ENCODE data around the gene CAPN5.
A peak's percentile ranks its signal among the peaks of the same experiment; 100 is the strongest.

CAPN5 gene

DNA sequence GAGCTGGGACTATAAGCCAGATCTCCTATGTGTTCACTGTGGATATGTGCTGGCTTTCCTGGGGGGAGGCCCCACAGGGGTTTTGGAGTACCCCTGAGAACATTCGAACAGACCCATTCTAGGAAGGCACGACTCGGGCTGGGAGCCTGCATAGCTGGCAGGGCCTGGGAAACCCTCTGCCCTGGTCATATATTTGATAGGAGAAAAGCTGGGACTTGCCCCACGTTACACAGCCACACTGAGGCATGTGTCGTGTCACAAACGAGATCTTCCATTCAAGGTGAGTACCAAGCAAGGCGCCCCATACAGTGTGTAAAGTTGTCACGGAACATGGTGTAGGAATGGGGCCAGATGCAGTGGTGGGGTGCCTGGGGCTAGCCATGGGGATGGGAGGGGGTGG is 72.4 kb downstream of the CAPN5 start:
- DNase-seq, result no peak

DNA sequence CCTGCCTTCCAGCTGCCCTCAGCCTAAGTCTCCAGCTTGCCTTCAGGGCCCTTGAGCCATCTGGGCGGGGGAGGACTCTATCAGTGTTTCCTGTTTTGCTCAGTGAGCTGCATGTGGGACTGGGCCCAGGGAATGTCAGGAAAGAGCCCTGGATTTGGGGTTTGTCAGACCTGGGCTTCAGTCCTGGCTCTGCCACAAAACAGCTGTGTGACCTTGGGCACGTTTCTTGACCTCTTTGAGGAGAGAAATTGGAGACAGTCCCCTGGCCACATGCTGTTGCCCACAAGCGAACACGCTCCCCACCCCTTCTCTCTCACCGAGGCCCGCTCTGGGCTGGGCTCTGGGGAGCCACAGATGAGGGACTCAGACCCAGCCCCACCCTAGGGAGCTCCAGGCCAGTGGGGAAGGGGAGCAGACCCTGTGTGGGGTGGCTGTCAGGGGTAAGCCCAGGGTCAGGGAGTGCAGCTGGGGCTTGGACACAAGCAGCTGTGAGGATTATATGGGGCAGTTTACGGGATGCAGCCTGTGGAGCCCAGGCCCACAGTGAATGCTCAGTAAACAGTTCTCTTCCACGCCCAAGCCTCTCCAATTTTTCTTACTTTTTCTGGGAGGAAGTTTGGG is 73.6 kb downstream of the CAPN5 start:
- no peak for DNase-seq

DNA sequence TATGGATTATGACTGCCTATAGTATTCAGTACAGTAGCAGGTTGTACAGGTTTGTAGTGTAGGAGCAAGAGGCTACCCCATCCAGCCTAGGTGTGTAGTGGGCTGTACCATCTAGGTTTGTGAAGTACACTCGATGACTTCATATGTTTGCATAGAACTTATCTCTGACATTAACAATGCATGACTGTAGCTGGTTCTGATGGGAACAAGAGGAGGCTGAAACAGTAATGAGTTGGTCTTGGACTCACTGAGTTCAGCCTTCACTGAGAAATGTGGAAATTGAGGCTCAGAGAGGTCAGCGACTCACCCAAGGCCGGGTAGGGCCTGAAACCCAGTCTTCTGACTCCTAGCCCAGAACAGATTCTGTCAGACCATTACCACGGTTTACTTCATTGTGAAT is 74.3 kb downstream of the CAPN5 start:
- no peak for DNase-seq

DNA sequence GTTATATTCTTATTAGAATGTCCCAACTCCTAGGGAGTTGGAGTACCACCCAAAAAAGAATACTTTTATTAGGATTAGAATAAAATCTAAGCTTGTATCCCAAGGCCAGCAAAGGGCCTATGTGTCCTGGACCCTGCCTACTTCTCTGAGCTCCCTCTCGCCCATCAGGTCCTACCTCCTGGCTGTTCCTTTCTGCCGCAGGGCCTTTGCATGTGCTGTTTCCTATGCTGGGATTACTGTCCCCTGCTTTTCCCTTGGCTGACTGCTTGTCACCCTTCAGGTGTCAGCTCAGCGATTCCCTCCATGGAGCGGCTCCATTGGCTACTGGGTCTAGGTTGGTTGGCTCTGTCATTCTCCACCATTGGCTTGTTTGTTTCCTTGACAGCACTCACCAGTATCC is 74.7 kb downstream of the CAPN5 start:
- no peak for DNase-seq

DNA sequence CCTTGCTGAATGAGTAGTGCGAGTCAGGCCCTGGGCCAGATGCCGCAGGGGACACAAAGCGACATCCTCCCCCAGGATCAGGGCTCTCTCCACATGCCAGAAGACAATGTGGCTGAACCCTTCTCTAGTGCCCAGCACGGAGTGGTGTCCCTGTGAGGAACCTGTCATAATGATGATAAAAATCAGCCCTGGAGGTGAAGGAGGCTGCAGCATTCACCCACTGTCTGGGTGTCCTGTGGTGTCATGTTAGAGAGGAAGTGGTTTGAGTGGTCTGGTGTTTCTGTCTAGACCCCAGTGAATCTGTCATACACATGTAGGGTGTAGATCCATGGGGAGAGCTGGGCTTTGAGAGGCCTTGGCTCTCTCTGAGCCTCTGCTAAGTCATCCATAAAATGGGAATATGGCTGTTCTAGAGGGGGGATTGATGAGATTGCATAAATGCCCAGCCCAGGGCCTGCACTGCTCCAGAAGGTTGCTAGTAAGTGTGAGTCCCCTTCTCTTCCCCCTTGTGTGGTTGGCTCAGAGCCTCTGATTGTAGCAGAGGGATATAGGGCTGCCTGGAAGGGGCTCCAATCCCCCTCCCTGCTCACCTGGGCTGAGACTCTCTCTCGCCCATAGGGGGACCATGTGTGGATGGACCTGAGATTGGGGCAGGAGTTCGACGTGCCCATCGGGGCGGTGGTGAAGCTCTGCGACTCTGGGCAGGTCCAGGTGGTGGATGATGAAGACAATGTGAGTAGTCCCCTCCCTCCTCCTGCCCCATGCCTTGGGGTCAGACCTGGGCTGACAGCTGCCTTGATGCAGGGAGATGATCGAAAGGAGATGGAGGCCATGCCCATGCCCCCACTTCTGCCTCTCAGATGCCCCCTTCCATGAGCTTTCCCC is 75.6 kb downstream of the CAPN5 start:
- no peak for DNase-seq

DNA sequence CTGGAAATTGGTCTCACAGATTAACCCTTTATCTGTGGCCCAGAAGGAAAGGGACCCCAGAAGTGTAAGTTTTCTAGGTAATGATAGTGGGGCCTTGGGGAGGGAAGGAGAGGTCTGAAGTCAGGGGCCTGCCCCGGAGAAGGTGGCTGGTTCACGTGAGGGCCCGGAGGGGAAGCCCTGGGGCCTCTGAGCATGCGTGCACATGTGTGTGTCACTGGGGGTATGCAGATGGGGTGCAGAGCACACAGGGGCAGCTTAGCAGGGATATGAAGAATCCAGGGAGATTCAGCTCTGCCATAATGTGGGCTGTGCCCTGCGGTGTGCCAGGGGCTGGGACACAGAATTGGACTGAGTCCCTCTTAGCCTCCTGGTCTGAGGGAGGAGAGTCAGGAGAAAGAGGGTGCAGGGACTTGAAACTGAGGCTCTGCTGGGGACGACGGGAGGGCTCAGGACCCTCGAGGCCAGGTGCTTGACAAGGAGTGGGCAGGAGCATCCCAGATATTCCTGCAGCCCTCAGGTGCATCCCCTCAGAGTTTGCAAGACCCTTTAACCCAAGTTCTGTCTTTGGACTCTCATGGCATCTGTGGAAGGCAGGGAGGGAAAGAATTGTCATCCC is 76.7 kb downstream of the CAPN5 start:
- DNase-seq, result no peak

DNA sequence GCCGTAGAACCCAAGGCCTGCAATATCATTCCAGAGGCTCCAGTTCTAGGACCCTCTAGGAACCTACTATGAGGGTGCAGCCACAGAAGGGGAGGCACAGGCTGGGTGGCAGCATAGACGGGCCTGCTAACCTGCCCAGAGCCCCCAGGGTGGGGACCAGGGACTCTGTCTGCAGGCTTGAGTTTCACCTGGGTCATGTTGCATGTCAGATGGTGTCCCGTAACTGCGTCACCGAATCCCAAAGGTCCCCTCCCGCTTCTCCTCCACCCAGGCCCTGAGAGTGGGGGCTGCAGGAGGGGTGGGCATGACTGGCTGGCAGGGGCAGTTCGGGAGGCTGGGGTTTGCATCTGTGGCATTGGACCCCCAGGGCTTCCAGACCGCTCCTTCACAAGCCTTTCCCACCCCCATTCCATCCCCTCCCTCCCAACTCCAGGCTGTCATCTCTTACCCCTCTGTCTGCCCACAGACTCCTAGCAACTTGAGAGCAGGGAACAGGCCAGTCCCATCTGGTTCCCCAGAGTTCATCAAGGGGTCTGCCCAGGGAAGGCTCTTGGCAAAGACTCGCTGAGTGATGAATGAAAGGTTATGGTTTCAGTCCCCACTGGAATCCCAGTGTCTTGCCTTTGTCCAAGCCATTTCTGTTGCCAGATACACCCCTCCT is 77.6 kb downstream of the CAPN5 start:
- DNase-seq, result no peak

DNA sequence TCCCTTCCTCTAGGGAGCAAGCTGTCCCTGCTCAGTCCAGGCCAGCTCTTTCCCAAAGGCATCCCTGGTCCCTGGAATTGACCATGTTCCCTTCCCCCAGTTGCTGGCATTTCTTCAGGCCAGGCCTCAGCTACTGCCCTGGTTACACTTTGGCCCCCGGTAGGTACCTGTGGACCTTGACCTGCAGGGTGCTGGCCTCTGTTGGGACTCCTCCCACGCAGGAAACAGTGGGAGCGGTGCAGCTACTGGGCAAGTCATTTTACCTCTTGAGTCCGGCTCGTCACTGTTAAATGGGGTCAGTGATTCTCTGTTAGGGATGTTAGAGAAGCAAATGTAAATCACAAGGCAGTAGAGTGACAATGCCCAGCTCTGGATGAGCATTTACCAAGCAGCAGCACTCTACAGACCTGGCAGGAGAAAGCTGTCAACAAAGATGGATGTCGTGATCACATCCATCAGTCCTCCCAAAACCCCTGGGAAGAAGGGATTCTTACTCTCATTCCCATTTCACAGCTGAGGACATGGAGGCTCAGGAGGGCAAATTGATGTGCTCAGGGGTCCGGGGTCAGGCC is 78.2 kb downstream of the CAPN5 start:
- DNase-seq, result no peak

DNA sequence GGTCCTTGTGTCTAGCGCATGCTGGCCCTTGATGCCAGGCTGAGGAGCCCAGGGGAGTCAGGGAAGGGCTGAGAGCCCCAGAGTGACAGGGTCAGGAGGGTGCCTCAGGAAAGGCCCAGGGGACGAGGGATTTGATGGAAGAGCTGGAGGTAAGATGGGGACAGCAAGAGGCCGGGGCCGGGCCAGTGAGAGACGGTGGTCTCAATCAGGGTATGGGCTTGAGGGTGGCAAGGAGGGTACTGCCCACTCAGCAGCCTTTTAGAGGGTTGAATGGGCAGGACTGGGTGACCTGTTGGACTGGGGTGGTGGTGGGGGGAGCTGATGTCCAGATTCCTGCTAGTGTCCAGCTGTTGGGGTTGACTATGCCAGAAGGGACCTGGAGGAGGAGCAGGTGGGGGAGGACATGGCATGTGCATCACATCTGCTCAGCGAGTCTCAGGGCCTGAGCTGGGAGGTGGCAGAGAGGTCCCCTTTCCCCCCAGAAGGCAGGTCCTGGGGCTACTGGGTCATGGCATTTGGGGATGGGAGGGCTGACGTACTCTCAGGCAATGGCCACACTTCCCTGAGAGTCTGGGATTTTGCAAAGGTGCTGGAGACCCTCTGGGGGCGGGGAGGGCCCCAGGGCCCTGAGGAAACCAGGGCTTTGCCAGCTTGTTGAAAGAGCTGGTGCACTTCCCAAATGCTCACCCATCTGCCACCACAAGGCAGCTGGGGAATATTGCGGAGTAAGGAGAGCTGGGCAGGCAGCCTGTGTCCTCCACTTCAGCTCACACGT is 79.7 kb downstream of the CAPN5 start:
- DNase-seq, result no peak

DNA sequence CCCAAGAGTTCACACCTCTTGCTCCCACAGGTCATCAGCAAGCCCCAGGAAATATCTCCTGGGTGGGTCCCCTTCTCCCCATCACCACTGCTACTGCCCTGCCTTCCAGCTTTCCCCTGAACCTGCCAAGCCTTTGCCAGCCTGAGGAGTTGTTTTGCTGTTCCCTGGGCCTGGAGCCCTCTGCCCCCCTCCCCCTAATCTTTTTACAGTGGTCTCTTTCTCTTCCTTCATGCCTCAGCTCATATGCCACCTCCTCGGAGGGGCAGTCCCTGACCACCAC is 80.2 kb downstream of the CAPN5 start:
- DNase-seq, result no peak

DNA sequence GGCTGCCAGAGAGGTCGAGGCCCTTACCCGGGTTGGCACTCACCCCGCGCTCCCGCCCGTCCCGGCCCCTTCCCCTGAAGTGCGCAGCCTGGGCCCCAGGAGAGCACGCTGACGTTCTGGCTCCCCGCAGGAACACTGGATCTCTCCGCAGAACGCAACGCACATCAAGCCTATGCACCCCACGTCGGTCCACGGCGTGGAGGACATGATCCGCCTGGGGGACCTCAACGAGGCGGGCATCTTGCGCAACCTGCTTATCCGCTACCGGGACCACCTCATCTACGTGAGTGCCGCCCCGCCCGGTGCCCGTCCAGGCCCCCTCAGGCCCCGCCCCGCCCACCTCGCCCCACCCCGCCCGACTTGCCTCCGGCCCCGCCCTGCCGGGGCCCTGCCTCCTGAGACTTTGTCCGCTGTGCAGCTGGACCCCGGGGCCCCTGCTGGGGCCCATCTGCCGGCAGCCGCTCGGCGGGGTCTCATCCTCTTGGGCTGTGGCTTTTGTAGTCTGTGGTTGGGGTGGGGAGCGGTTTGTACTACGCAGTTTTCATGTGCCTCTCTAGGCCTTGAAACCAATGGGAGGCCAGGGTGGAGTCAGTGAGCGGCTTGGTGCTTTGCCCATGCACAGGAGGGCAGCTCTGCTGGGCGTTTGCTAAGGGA is 81.0 kb downstream of the CAPN5 start:
- DNase-seq, result no peak

DNA sequence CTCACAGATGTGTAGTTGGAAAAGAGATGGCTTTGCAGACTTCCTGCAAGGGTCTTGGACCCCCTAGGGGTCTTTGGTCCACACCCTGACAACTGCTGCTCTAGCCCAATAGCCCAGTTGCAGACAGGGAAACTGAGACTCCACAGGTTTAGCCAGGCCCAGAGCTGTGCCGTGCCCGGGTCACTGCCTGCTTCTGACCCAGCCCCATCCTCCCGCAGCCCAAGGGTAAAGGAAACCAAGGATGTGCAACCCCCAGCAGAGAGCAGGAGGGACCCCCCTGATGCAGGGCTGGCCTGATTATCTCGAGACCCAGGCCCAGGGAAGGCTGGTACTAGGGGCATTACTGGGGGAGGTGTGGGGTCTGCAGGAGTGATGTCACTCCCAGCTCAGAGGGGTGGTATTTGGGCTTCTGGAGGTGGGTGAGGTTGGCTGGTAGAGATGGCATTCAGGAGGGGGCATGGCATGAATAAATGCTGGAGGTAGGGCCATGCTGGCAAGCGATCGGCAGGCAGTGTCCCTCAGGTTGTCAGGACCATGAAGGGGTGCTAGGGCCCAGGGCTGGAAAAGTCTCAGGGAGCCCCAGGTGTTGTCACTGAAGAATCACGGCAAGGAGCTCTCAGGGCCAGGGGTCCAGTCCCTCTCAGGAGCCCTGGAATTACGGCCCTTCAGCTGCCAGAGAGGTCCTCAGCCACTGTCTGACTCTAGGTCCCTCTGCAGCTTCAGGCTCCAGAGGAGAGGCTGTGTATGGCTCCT is 82.4 kb downstream of the CAPN5 start:
- DNase-seq, result no peak

DNA sequence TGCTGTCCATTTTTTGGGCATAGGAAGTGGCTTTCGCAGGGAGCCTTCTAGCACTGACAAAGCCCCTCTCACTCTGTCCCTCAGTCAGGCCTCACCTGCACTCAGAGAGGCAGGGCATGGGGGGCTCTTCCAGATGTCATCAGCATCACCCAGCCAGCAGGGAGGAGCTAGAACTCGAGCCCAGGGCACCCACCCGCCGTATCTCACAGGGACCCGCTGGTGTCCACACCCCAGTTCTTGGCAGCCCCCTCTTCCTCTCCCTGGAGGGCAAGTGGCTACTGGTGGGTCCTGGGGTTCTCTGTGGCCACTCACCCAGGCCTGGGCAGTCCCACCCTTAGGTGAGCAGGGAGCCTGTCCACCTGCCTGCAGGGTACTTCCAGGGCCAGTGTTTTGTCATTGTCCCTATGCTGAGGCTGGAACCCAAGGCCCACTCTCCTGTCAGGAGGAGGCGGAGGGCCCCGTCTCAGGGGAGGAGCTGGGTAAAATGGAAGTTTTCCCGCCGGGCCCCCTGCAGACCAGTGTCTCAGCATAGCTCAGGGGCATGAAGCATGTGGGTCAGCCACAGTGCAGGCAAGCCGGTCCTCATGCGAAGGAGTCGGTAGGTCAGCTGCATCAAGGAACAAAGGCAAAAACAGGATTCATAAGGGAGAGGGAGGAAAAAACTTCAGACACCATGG is 83.1 kb downstream of the CAPN5 start:
- no peak for DNase-seq

DNA sequence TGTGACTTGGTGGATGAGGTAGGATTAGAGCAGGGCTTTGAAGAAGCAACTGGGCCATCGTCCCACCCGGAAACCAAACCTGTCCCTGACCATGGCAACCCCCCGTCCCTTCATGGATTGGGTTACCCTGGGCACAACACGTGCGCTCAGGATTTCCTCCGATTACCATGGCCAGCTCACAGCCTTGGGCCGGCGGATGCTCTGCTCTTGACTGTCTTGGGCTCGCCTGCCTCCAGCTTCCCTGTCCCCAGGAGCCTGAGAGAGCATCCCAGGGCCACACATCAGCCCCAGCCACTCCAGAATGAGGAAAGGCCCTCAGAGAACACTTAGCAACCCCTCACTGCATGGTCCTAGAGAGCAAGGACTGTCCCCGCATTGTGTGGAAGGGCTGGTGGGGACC is 84.1 kb downstream of the CAPN5 start:
- no peak for DNase-seq

DNA sequence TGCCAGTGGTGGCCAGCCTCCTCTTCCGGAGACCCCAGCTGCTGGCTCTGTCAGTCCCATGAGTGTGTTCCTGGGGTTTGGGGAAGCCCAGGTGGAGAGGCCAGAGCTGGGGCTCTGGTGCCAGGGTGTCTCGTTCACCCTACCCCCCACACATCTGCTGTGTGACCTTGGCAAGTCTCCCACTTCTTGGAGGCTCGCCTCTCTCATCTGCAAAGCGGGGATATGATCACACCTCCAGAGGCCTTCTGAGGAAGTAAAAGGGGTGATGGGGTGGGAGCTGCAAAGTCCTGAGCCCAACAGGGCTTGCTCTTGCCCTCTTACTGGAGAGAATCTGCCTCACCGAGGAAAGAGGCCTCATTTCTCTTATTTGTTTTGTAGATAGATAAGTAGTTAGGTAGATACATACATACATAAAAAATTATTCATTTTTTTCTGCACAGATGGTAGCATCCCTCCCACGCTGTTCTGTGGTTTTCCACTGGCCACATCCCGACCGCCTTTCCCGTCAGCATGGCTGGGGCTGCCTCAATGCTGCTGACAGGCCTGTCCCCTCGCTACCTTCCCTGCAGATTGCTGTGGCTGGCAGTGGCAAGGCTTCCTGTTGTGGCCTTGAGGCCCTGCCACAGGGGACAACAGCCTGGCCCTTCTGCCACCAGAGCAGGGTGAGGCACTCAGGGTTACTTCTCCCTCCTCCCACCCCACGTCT is 85.2 kb downstream of the CAPN5 start:
- DNase-seq, result peak; percentile 24

DNA sequence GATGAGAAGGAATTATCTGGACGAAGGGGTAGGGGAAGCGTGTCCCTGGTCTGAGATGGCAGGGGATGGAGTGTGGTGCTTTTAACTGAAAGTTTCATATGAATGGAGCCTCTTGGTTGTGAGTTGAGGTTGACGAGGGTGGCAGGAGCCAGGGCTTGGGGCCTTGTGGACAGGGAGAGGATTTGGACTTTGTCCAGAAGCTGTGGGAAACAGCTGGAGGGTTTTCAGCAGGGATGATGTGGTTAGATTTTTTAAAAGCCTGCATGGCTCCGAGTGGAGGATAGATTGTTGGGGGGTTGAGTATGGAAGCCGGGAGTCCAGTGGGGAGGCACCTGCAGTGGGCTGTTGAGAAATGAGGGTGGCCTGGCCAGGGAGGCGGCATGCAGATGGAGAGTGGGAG is 86.1 kb downstream of the CAPN5 start:
- DNase-seq, result no peak

DNA sequence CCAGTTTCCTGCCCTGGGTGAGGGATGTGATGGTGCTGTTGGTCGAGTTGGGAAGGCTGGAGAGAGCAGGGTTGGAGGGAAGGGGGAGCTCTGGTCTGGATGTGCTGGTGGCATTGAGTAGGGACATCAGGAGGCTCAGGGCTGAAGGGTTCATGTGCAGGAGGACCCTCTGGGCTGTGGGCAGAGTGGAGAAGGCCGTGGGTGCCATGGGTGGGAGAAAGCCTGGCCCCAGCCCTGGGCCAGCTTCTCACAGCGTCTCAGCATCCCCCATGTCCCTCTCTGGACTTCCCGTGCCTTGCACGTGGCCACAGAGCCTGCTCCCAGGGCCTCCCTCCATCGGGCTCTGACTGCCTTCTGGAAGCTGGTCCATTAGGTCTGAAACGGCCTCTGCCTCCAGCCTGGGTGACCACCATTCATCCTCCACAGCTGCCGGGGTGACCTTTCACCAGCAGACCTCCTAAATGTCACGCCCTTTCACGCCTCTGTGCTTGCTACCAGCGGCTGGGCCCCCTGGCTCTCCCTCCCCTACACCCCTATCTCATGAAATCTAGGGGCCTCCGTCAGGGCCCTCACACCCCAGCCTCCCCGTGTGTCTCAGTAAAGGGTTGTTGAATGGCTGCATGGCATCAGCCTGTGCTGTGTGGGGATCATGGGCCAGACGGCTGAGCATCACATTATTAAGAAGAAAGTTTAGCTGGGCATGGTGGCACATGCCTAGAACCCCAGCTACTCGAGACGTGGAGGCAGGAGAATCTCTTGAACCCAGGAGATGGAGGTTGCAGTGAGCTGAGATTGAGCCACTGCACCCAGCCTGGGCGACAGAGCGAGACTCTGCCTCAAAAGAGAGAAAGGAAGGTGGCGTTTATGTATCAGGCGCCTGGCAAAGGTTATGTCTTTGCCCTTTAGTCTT is 86.8 kb downstream of the CAPN5 start:
- DNase-seq, result no peak

DNA sequence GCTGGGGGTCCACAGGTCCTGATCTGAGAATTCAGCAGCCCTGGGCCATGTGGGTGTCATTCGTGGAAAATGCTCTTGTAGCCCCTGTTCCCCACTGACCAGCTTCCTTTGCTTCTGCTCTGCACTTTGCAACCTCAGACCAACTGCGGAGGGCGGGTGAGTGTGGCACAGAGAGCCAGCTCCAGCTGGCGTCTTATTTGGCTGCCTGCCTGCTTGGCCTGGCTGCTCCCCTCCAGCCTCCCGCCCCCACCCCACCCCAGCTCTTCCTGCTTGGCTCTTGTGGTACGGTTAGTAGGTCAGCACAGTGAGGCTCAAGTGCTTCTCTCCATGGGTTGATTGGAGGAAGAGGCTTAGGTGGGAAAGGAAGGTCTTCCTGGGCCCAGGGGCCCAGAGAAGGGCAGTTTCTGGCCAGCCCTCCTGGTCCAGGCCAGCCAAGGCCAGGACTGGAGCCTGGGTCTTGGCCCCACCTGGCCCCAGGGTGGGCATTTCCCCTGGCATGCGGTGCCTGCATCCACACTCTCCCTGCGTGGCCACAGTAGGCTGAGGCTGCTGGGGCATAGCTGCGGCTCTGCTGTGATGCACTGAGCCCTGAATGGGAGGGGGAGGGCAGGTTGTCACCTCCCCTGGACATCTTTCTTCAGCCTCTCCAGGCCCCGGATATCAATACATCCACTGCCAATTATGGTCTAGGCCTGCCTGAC is 87.8 kb downstream of the CAPN5 start:
- no peak for DNase-seq

Measured in activated CD4-positive, alpha-beta T cell treated with anti-CD3 and anti-CD28 coated beads, Interleukin-2, amount 50 U/mL, for 1 hour (primary cell).